Trophoblast cell (in vitro differentiated cells and primary cell): ENCODE measurements around the gene THSD4.

Experiments used
- DNase-seq, 2 donors: peaks; one replicate each; pipeline ENCODE4 v3.0.0-alpha.2; 2016
- H2AFZ ChIP-seq: 2 replicates; pipeline ENCODE4 v1.6.1; 2013; ENCODE audit warnings: low read length, moderate library complexity, mild to moderate bottlenecking; ENCODE audit not compliant: insufficient read depth, poor library complexity
- H2AK5ac ChIP-seq: 2 replicates; pipeline ENCODE4 v1.6.1; 2013; ENCODE audit warnings: mild to moderate bottlenecking, low read length
- H2BK120ac ChIP-seq: 2 replicates; pipeline ENCODE4 v1.6.1; 2013; ENCODE audit warnings: low read length, mild to moderate bottlenecking, moderate library complexity; ENCODE audit not compliant: insufficient read depth, poor library complexity
- H2BK12ac ChIP-seq: 2 replicates; pipeline ENCODE4 v1.6.1; 2013; ENCODE audit warnings: mild to moderate bottlenecking, low read length, moderate library complexity
- H2BK5ac ChIP-seq: 2 replicates; pipeline ENCODE4 v1.6.1; 2013; ENCODE audit warnings: low read length, low read depth, moderate library complexity, mild to moderate bottlenecking; ENCODE audit not compliant: poor library complexity
- H3K14ac ChIP-seq: 2 replicates; pipeline ENCODE4 v1.6.1; 2013; ENCODE audit warnings: mild to moderate bottlenecking, low read length
- H3K18ac ChIP-seq: 2 replicates; pipeline ENCODE4 v1.6.1; 2013; ENCODE audit warnings: mild to moderate bottlenecking, low read length
- H3K23ac ChIP-seq: 2 replicates; pipeline ENCODE4 v1.6.1; 2013; ENCODE audit warnings: low read length
- H3K27ac ChIP-seq: 2 replicates; pipeline ENCODE4 v1.5.1; 2013; ENCODE audit warnings: low read depth, mild to moderate bottlenecking, inconsistent platforms, low read length, moderate library complexity
- H3K27me3 ChIP-seq: 2 replicates; pipeline ENCODE4 v1.6.1; 2013; ENCODE audit warnings: inconsistent platforms, mild to moderate bottlenecking, low read length, moderate library complexity; ENCODE audit not compliant: insufficient read depth
- H3K36me3 ChIP-seq, 2 experiments: 1 replicate in 1 of 2; 2 replicates in 1 of 2; pipeline ENCODE4 v1.6.1; 2013; ENCODE audit warnings: low read length in 2 of 2, mild to moderate bottlenecking in 2 of 2, moderate library complexity in 1 of 2; ENCODE audit not compliant: insufficient read depth in 2 of 2, control insufficient read depth in 1 of 2
- H3K4ac ChIP-seq: 2 replicates; pipeline ENCODE4 v1.6.1; 2013; ENCODE audit warnings: low read depth, mild to moderate bottlenecking, low read length, moderate library complexity
- H3K4me1 ChIP-seq, 2 experiments: 1 replicate in 1 of 2; 2 replicates in 1 of 2; pipeline ENCODE4 v1.6.1; 2013; ENCODE audit warnings: low read length in 2 of 2, mild to moderate bottlenecking in 2 of 2, moderate library complexity in 1 of 2; ENCODE audit not compliant: insufficient read depth in 2 of 2, control insufficient read depth in 1 of 2
- H3K4me2 ChIP-seq: 2 replicates; pipeline ENCODE4 v1.6.1; 2013; ENCODE audit warnings: inconsistent platforms, mild to moderate bottlenecking, low read length, moderate library complexity
- H3K4me3 ChIP-seq: 2 replicates; pipeline ENCODE4 v1.5.1; 2013; ENCODE audit warnings: mild to moderate bottlenecking, low read depth, low read length, inconsistent platforms
- H3K79me1 ChIP-seq: one replicate; pipeline ENCODE4 v1.6.1; 2013; ENCODE audit warnings: low read length
- H3K79me2 ChIP-seq: 2 replicates; pipeline ENCODE4 v1.6.1; 2013; ENCODE audit warnings: low read length, mild to moderate bottlenecking; ENCODE audit not compliant: control insufficient read depth, insufficient read depth, poor library complexity
- H3K9ac ChIP-seq: 2 replicates; pipeline ENCODE4 v1.6.1; 2013; ENCODE audit warnings: mild to moderate bottlenecking, low read length
- H3K9me3 ChIP-seq: 2 replicates; pipeline ENCODE4 v1.6.1; 2013; ENCODE audit warnings: low read depth, mild to moderate bottlenecking, control low read depth, inconsistent platforms, low read length; ENCODE audit not compliant: insufficient read depth
- H4K12ac ChIP-seq: 2 replicates; pipeline ENCODE4 v1.6.1; 2013; ENCODE audit warnings: low read depth, mild to moderate bottlenecking, low read length, moderate library complexity
- H4K8ac ChIP-seq: 2 replicates; pipeline ENCODE4 v1.6.1; 2013; ENCODE audit warnings: low read depth, mild to moderate bottlenecking, low read length, moderate library complexity
- H4K91ac ChIP-seq: one replicate; pipeline ENCODE4 v1.6.1; 2013; ENCODE audit warnings: low read depth, mild to moderate bottlenecking, low read length, moderate library complexity
- WGBS: extraction: QIAGEN DNeasy Blood & Tissue Kit; methylation state at CpG from one replicate; pipeline ENCODE4 v1.1.7; 2013; ENCODE audit warnings: missing lambda C conversion rate; ENCODE audit not compliant: insufficient read length, insufficient coverage; ENCODE audit errors: extremely low coverage; 5-methylcytosine and 5-hydroxymethylcytosine counted together

Gene THSD4

DNA sequence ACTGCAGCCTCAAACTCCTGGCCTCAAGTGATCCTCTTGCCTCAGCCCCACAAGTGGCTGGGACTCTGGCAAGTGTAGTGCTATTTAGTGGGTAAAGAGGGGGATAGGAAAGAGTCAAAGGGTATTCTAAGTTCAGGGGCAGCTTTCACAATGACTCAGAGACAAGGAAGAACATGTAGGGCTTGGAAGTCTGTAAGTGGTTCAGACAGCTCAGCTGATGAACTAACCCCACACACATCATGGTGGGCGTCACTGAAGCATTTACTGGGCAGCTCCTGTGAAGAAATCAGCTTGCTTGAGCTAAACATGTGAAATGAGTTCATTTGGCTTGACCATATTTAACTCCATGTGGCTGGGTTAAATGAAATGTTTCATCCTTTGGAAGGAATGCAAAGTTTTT, 34.6 kb upstream of the THSD4 start:
- no peak for DNase-seq
- no peaks in the 10 kb centered on the region for H3K79me2 ChIP-seq
- H2BK5ac ChIP-seq: no peak overlapping the region
- no peak overlapping the region for H3K4ac ChIP-seq
- no peak overlapping the region for H3K18ac ChIP-seq
- H3K79me1 ChIP-seq: no peaks in the 10 kb centered on the region
- no peak overlapping the region for H2BK12ac ChIP-seq
- H3K36me3 ChIP-seq: no peaks in the 10 kb centered on the region
- WGBS: no CpG with 5 or more reads among the region's 1 CpG
- H3K27ac ChIP-seq: no peak overlapping the region
- no peak overlapping the region for H4K12ac ChIP-seq
- H3K4me2 ChIP-seq: no peak overlapping the region
- H3K27me3 ChIP-seq: no peaks in the 10 kb centered on the region
- no peak overlapping the region for H4K8ac ChIP-seq
- peaks cover 2% of the 10 kb centered on the region for H3K9me3 ChIP-seq
- H3K14ac ChIP-seq: no peak overlapping the region
- H2AFZ ChIP-seq: no peak overlapping the region
- H2AK5ac ChIP-seq: no peak overlapping the region
- no peak overlapping the region for H4K91ac ChIP-seq
- peaks cover 2 to 8% of the 10 kb centered on the region in 2 experiments for H3K4me1 ChIP-seq
- H3K9ac ChIP-seq: no peak overlapping the region
- H2BK120ac ChIP-seq: no peak overlapping the region
- H3K4me3 ChIP-seq: no peak overlapping the region
- no peak overlapping the region for H3K23ac ChIP-seq

DNA sequence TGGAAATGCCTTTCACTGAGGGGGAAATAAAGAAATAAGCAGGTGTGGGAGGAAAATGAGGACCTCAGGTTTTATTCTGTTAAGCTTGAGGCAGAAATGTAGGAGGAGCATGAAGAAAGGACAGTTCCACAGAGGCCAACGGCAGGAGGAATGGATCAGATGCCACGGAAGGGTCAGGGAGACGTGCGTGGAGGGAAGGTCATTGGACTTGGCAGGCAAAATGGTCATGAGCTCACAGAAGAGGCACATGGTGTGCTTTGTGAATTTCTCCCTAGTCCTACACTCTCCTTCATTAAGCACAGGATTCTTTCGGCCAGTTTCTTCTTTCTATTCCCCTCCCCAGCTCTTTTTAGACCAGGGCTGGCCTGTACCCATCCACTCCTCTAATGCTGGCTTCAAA, 32.5 kb upstream of the THSD4 start:
- Histone ChIP-seq H3K4me3 (no peak overlapping the region), H3K4me1 (peaks cover 2 to 8% of the 10 kb centered on the region in 2 experiments), H3K79me2 (no peaks in the 10 kb centered on the region), H2BK5ac (no peak overlapping the region), H3K4me2 (no peak overlapping the region), H2AK5ac (no peak overlapping the region), H4K12ac (no peak overlapping the region), H4K91ac (no peak overlapping the region), H3K4ac (no peak overlapping the region), H2BK12ac (no peak overlapping the region), H2BK120ac (no peak overlapping the region), H4K8ac (no peak overlapping the region), H3K9me3 (peaks cover 2% of the 10 kb centered on the region), H3K9ac (no peak overlapping the region), H3K18ac (no peak overlapping the region), H3K79me1 (no peaks in the 10 kb centered on the region), H3K27ac (no peak overlapping the region), H3K27me3 (no peaks in the 10 kb centered on the region), H2AFZ (no peak overlapping the region), H3K36me3 (no peaks in the 10 kb centered on the region), H3K23ac (no peak overlapping the region), H3K14ac (no peak overlapping the region)
- no peak for DNase-seq
- WGBS: no CpG with 5 or more reads among the region's 5 CpGs

DNA sequence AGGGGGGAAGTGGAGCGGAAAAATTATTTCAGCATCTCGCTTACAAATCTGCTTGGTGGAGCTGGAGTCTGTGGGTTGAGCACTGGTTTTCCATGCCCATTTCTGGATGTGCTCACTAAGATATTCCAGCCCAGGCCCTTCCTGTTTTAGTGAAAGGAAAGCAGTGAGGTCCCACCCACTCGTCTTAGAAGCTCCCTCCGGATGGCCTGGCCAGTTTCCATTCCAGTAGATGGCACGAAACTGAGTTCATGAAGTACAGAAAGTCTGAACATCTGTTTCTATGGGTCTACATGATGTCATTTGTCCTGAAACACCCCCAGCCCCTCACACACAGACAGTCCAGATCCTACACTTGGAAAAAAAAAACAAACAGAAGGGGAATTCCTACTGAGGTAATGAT, 31.9 kb upstream of the THSD4 start:
- Histone ChIP-seq H2AFZ (no peak overlapping the region), H3K4me1 (peaks cover 2 to 8% of the 10 kb centered on the region in 2 experiments), H3K36me3 (no peaks in the 10 kb centered on the region), H2BK120ac (no peak overlapping the region), H2AK5ac (no peak overlapping the region), H4K12ac (no peak overlapping the region), H3K23ac (no peak overlapping the region), H3K27me3 (no peaks in the 10 kb centered on the region), H3K4me3 (no peak overlapping the region), H3K4ac (no peak overlapping the region), H3K9ac (no peak overlapping the region), H3K14ac (no peak overlapping the region), H2BK12ac (no peak overlapping the region), H3K18ac (no peak overlapping the region), H3K9me3 (peaks cover 2% of the 10 kb centered on the region), H3K27ac (no peak overlapping the region), H4K8ac (no peak overlapping the region), H2BK5ac (no peak overlapping the region), H3K79me2 (no peaks in the 10 kb centered on the region), H3K4me2 (no peak overlapping the region), H4K91ac (no peak overlapping the region), H3K79me1 (no peaks in the 10 kb centered on the region)
- no peak for DNase-seq
- no CpG with 5 or more reads among the region's 5 CpGs for WGBS

DNA sequence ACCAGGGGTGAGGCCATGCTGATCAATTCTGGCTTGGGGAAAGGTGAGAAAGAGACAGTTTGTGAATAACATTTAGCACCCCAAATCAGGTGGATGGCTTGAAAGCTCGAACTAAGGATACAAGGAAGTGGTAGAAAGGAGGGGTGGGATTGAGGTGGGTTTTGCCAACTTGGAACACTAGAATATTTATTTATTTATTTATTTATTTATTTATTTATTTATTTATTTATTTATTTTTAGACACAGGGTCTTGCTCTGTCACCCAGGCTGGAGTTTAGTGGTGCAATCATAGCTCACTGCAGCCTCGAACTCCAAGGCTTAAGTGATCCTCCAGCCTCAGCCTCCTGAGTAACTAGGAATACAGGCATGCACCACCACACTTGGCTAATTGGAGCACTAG, 31.0 kb upstream of the THSD4 start:
- Histone ChIP-seq H3K27ac (no peak overlapping the region), H2BK120ac (no peak overlapping the region), H3K36me3 (no peaks in the 10 kb centered on the region), H2AK5ac (no peak overlapping the region), H3K79me1 (no peaks in the 10 kb centered on the region), H3K79me2 (no peaks in the 10 kb centered on the region), H3K14ac (no peak overlapping the region), H4K12ac (no peak overlapping the region), H3K18ac (no peak overlapping the region), H2AFZ (no peak overlapping the region), H4K8ac (no peak overlapping the region), H4K91ac (no peak overlapping the region), H3K23ac (no peak overlapping the region), H3K4ac (no peak overlapping the region), H3K4me2 (no peak overlapping the region), H2BK12ac (no peak overlapping the region), H3K9ac (no peak overlapping the region), H3K9me3 (no peaks in the 10 kb centered on the region), H3K27me3 (no peaks in the 10 kb centered on the region), H2BK5ac (no peak overlapping the region), H3K4me1 (peaks cover 2 to 8% of the 10 kb centered on the region in 2 experiments), H3K4me3 (no peak overlapping the region)
- DNase-seq: no peak
- no CpG with 5 or more reads among the region's 2 CpGs for whole genome bisulfite sequencing
